ENCODE results near the gene HSPA12A. TPM values are rescaled to one million over a fixed set of nuclear protein-coding genes. Genes with fewer than 3 reads are reported as not detected.

Gene HSPA12A
- total RNA-seq, 1 experiment from 2014 or later = 9.0 TPM

Other genes with a start within 250 kb of the HSPA12A start
- not detected in 2 replicates for gene PNLIP, start 196.6 kb downstream of the HSPA12A start, total RNA-seq (2014; rRNA removed; shearing (Covaris generic))
- not detected in 2 replicates for gene PNLIPRP1, start 151.6 kb downstream of the HSPA12A start, total RNA-seq (2014; rRNA removed; shearing (Covaris generic))
- gene PNLIPRP2, start 121.6 kb downstream of the HSPA12A start, total RNA-seq (2014; rRNA removed; shearing (Covaris generic)) = not detected in 2 replicates
- not detected in 2 replicates for gene ENO4, start 106.9 kb upstream of the HSPA12A start, total RNA-seq (2014; rRNA removed; shearing (Covaris generic))